Activated T-cell treated with anti-CD3 and anti-CD28 coated beads for 48 hours (primary cell): ENCODE measurements around the gene GRM1.

Experiments used
- DNase-seq: peaks from one replicate; pipeline ENCODE4 v3.0.0-alpha.2; 2020; ENCODE audit warnings: low read depth

The GRM1 gene

DNA sequence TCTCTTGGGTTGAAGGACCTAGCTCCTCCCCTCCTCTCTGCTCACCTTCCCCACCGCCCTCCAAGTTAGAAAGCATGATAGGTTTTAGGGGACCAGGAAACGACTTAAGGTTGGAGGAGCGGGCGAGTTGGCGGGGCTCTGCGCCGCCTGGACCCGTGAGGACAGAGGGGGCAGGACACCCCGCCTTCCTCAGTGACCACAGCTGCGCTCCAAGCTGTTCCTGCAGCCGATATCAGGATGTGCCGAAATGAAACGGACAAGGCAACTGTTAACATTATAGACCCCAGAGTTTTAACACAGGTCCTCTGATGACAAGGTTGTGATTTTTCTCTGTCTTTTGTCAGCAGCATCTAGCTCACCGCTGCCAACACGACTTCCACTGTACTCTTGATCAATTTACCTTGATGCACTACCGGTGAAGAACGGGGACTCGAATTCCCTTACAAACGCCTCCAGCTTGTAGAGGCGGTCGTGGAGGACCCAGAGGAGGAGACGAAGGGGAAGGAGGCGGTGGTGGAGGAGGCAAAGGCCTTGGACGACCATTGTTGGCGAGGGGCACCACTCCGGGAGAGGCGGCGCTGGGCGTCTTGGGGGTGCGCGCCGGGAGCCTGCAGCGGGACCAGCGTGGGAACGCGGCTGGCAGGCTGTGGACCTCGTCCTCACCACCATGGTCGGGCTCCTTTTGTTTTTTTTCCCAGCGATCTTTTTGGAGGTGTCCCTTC is at the start of gene GRM1:
GRM1 (plus strand) TSS at position 212 of the 722 bp plus-strand sequence; CDS start at position 668, 456 bp downstream.
- no peak for DNase-seq

DNA sequence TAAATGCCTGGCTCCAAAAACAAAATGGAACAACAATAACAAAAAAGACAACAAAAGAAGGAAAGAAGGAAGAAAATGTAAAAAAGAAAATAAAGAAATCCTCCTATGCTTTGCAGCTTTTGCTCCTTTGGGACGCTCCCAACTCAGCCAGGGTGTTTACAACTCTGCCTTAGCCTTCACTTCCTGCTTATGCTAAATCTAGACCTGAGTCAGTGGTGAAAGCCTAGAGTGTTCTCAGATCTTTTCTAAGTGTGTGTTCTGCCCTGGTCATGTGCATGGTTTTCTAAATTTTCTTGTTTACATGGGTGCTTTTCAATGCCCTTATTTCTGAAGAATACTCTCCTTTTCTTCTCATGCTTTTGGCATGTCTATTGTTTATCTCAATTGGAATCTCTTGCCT is 19.5 kb upstream of the GRM1 start:
- no peak for DNase-seq

DNA sequence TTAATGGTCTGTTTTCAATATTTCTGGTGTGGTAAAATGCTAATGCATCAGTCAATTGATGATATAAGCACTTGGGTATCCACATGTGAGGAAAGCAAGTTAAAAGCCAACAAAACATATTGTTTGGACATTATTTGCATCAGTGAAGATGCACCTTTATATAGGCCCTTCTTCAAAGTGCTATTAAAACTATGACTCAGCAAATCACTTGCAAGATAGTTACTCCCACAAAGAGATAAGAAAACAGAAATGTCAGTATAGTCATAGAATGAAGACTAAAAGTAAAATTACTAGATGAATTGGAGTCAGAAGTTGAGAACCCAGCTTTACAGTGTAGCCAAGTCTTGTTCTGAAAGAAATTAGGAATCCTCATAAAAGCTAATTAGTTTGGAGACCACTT is 14.6 kb upstream of the GRM1 start:
- no peak for DNase-seq

DNA sequence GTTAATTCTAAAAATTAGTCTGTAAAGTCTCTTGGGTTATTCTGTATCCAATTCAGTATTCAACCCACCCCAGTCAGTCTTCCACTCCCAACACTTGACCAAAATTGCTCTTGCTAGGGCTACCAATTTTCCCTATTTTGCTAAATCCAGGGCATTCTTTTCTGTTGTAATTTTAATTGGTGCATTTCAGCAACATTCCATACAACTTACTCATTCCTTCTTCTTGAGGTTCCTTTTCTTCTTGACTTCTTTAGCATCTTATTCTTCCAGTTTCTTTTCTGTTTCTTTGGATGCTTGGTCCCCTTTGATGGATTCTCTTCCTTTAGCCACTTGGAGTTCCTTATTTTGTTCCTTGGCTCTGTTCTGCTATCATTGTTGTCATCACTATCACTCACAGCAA is 11.2 kb upstream of the GRM1 start:
- DNase-seq = no peak

DNA sequence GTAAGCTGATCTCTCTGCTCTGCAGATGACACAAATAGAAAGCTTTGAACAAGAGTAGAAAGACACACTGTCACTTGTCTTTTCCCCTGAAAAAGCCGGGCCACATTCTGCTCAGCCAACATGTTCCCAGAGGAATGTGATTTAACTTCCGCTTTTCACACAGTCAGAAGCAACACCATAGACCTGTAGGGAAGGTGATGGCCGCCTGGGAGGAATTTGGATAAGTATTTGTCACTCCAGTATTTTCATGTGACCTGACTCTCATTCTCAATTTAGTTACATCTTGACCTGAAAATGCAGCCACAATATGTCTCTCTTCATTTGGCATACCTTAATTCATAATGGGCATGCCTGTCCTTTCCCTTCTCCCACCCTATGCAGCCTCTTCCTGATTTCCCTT is 2.0 kb upstream of the GRM1 start:
- DNase-seq = no peak

DNA sequence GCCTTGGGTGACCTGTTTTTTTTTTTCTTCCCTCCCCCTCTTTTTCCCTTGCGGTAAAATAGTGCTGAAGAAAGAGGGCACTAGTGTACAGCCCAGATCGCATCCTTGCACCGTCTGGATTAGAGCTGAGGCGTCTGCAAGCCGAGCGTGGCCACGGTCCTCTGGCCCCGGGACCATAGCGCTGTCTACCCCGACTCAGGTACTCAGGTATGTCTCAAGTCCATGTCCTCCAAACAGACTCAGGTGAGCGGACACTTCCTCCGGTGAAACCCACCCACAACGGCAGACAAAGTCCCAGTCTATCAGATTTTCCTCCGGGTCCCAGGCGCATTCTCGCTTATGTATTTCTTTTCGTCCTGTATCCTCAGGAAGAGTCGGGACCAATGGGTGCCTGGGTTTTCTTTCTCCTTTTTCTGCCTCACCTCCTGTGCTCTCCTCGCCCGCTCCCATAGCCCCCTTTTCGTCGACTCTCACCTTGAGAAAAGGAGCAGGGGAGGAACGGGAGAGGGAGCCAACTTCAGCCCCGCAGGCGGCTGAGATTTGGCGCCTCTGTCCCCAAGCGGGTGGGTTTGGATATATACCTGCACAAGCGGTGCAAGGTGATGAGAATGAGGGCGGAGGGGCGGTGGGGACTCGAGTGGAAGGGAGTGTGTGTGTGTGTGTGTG is 1.1 kb upstream of the GRM1 start:
- no peak for DNase-seq

DNA sequence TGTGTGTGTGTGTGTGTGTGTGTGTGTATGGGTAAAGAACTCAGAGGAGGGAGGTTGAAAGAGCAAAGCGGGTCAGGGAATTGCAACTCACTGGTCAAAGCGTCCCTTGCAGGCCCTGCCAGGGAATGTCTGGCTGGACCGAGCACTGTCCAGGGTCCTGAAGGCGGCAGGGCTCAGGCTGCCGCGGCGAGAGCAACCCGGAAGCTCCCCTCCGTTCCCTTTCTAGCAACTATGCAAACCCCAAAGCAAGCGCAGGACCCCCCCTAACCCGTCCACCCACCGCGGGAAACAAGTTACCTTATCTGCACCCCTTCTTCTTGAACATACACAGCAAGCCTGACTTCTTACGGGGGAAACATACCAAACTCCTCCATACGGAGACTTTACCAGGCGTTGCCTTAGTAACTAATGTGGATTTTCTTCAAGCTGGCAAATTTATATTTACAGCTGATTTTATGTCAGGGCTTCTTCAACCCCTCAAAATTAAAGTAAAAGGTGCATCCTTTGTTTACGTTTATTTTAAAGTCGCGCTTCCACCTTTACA is 538 bp upstream of the GRM1 start:
- peak; percentile 15 for DNase-seq

DNA sequence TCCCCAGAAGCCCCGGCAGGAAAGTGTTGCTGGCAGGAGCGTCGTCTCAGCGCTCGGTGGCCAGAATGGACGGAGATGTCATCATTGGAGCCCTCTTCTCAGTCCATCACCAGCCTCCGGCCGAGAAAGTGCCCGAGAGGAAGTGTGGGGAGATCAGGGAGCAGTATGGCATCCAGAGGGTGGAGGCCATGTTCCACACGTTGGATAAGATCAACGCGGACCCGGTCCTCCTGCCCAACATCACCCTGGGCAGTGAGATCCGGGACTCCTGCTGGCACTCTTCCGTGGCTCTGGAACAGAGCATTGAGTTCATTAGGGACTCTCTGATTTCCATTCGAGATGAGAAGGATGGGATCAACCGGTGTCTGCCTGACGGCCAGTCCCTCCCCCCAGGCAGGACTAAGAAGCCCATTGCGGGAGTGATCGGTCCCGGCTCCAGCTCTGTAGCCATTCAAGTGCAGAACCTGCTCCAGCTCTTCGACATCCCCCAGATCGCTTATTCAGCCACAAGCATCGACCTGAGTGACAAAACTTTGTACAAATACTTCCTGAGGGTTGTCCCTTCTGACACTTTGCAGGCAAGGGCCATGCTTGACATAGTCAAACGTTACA is 817 bp downstream of the GRM1 start:
- DNase-seq = no peak

DNA sequence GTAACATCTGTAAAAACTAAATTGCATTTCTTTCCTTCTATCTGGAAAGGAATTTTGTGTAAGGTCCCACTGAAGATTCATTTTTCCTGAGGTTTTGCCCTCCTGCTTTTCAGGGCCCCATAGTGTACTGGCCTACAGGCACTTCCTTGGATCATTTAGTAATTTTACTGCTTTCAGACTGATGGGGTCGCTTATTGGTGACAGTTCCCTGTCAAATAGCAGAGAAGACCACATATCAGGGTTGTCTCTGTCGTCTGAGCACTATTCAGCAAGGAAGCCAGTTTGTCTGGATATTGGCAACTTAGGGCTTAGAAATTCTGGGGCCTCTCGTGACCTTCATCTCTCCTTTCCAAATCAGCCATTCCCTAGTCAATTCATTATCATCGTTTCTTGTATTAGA is 3.5 kb downstream of the GRM1 start:
- no peak for DNase-seq

DNA sequence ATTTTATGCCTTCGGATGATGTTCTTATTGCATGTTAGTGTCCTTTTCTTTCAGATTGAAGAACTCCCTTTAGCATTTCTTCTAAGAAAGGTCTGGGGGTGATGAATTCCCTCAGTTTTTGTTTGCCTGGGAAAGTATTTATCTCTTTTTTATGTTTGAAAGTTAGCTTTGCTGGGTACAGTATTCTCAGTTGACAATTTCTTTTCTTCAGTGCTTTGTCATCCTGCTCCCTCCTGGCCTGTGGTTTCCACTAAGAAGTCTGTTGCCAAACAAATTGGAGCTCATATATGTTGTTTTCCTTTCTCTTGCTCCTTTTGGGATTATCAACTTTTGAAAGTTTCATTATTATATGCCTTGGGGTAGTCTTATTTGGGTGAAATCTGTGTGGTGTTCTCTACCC is 11.5 kb downstream of the GRM1 start:
- no peak for DNase-seq

DNA sequence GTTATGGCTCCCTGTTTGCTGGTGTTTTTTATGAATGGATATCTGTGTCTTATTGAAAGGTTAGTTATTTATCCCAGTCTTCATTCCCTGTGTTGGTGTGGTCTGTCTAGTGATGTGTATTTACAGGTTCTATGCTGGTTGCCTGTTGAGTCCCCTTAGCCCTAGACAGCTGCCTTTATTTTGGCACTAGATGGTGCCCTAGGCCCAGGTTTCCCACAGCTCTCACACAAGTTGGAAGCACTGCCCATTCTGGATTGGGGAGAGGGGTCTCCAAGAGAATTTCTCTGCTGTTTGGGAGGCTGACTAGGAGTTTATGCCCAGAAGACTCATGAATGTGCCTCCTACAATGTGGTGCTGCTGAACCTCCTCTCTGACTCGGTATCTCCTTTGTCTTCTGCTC is 12.4 kb downstream of the GRM1 start:
- no peak for DNase-seq

DNA sequence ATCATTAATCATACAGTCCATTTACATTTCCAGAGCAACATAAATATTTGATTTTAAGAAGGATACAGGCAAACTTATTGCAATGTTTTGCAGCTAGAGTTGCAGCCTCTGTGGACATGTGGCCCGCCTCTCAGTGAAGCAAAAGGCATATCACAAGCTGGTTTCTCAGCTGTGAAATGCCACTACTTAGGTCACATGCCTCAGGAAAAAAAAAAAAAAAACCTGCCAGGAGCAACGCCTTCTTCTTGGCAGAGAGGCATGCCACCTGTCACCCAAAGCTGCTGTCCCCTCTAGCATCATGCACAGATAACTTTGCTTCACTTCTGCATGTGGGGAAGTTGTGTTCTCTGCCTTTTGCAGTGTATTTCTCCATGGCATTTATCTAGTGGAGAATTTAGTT is 18.5 kb downstream of the GRM1 start:
- no peak for DNase-seq

DNA sequence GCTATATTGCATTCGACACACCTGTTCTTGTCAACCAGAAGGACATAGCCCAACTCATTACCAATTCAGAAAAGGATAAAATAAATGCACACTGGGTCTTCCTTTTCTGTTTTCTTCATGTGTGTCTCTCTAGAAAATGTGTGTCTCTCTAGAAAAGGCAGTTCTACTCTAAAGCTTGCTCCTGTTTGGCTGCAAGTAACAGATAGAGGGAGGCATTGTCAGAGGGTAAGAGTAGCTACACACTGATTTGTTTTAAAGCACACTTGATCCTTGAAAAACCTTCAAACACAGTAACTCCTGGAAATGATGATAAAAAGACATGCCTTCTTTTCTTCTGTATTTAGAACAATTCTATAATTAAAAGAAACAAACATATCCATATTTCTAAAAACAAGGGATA is 21.3 kb downstream of the GRM1 start:
- no peak for DNase-seq

DNA sequence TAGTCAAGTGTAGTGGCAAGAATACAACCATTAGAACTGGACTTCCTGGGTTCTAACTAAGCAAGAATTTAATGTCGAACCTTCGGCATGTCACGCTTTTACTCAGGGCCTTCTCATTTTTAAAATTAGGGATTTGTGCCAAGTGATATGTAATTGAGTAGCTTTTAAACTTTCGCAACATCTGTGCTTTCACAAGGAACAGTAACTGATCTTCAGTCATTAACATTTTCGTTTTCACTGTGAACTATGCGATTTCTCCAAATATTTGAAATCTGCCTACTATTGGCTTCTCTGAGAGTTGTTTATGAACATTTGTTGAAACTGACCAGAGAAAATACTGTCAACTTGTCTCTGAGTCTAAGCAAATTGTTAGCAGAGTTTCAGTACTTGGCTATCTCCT is 27.6 kb downstream of the GRM1 start:
- no peak for DNase-seq

DNA sequence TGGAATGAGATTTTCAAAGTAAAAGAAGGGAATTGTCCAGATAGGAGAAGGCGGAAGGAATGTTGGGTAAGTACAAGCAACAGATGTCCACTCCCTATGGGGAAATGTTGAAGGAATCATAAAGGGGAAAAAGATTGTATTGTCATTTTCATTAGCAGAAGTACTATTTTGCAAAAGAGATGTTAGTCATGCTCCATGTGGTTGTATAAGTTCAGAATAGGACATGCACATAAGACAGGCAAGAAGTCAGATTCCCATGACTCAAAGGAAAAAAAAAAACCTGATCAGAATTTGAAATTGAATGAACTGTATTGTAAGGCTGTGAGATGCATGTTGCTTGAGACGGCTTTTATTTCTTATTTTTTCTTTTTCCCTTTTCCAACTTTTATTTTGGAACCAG is 36.8 kb downstream of the GRM1 start:
- DNase-seq = no peak

DNA sequence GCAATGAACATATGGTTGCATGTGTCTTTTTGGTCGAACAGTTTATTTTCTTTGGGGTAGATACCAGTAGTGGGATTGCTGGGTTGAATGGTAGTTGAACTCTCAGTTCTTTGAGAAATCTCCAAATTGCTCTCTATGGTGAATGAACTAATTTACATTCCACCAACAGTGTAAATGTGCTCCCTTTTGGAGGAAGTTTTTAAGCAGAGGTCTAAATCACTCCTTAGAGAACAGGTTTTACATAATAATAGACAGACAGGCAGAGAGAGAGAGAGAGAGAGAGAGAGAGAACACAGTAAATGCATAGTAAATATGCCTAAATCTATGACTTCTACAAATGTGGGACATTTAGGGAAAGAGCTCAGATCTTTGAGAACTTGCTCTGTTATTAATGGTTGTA is 37.6 kb downstream of the GRM1 start:
- DNase-seq = no peak

DNA sequence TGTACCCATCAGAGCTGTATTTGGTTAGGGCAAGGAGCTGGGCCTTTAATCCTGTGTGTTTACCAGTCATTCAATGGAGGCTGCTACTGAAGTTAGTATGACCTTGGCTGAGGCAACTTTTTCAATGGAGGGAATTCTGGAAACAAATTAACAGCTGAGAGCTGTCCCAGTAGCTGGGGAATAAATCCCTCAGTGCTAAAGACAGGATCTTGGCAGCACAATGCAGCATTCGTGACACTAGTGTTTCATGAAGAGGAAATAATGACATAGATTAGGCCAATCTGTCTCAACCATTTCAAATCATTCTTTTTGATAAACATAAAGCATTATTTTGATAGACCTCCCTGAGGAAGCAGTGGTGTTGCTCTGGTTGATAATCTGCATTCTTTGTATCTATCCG is 42.9 kb downstream of the GRM1 start:
- no peak for DNase-seq

DNA sequence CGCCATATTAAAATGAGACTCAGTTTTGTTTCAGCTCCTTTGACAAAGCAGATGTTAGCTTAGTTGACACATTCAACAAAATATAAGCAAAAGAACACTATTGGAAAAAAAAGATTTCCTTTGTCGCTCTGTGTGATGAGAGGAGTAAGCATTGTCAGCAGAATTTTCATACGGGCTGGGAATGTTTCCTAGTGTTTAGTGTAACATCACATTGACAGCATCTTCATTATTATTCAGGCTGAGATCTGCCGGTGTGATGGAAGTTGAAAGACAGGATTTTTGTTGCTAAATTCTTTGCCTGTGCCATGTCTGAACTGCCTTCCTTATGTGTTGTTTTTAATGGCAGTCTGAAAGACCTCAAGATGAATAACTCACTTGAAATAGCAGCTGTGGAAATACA is 49.1 kb downstream of the GRM1 start:
- DNase-seq = no peak

DNA sequence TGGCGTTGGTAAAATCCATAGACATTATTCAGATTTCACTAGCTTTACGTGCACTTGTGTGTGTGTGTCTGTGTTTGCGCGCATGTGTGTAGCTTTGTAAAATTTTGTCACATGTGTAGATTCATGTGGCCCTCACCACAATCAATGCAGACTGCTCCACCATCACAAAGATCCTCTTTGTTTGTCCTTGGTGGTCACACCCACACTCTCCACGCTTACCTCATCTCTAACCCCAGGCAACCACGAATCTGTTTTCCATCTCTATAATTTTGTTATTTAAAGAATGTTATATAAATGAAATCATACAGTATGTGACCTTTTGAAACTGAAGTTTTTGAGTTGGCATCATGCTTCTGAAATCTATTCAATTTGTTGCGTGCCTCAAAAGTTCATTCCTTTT is 58.5 kb downstream of the GRM1 start:
- DNase-seq = no peak

DNA sequence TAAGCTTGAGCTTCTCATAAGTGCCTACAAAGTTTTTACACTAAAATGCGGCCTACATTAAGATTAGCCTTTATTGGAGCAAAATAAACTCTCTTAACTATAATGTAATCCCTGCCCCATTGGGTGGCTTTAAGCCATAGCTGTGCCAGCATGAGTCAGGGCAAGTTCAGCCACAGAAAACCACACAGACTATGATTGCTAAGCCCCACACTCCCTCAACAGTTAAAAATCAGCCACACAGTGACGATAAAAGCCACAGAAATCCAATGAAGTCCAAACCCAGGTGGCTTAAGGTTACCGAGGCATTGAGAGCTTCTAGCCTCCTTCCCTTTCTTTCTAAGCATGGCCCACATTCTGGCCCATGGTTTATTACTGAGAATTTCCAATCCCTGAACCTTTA is 61.6 kb downstream of the GRM1 start:
- DNase-seq = no peak

DNA sequence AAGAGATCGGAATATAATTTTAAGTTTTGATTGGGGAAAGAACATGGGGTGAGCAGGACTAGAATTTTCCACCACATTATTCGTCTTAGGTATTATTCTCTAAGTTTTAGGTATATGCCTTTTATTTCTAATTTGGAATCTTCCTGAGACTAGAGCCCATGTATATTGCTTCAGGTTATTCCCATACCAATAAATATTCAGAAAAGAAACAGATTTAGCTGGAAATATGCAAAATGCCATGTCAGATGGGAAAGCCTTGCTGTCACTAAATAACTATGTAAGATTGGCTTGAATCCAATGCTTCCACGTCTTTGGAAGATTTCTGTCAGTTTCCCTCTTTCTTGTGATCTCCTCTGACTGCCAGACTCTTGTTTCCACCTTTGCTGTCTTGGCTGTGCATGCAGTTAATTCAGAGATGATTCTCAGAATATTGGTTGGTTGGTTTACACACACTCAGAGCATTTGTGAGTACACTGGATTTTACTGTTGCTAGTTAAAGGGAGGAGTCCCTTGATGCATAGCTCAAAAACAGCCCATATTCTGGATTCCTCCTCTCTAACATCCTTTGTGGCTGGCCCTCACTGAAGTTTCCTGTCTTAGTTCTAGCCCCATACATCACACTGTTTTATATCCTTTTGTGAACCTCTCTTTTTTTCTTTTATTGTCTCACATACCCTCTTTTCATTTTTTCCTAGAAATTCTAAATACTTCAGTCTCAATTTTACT is 64.3 kb downstream of the GRM1 start:
- no peak for DNase-seq

DNA sequence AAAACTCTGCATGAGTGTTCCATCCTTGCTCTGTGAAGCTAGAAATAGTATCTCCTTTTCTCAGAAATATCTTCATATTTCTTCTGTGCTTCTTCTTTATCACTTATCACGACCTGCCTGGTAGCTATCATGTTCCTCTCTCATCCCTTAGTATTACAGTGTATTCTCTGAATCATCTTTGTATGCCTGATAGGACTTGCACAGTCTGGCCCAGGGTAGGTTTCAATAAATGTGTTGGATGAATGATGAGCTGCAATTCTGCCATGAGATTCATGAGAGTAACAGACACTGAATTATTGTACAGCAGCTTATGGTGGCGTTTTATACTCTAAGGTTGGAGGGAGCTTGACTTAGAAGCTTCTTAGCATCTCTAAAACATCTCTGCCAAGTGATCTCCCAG is 66.6 kb downstream of the GRM1 start:
- no peak for DNase-seq

DNA sequence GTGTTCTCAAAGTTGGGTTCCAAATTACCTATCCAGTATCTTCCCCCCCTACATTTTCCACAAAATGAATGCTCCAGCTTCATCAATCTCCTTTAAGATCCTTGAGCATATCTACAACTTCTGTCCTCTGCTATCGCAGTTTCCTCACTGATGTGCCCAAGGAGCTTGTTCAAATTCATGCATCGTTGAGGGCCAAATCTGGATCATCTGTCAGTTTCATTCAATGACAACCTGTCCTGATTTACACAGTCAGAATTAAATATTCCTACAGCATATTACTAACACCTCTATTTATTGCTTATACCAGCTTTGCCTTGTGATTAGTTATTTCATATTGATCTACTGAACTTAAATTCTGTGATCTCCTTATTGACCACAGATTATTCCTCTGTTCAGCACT is 68.7 kb downstream of the GRM1 start:
- no peak for DNase-seq
